Measurements from ENCODE around the gene MYH9.
"Not testable (repeated sequence)": the region's sequence is repeated elsewhere in the genome, so short reads cannot be mapped to it uniquely, and the experiment has no call there.

DNA sequence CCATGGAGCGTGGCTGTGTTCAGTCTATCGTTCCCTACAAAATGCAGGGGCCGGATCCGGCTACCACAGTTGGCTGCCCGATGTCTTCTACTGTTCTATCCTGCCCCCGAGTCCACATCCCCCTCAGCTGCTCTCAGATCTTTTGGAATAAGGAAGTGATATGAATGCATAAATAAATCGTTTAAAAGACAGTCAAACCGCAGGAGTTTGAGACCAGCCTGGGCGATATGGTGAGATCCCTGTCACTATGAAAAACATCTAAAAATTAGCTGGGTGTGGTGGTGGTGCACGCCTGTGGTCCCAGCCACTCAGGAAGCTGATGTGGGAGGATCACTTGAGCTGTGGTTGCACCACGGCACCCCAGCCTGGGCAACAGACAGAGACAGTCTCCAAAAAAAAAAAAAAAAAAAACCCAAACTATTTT, 97.8 kb downstream of the MYH9 start:
- TF ChIP-seq, protein P1, sequence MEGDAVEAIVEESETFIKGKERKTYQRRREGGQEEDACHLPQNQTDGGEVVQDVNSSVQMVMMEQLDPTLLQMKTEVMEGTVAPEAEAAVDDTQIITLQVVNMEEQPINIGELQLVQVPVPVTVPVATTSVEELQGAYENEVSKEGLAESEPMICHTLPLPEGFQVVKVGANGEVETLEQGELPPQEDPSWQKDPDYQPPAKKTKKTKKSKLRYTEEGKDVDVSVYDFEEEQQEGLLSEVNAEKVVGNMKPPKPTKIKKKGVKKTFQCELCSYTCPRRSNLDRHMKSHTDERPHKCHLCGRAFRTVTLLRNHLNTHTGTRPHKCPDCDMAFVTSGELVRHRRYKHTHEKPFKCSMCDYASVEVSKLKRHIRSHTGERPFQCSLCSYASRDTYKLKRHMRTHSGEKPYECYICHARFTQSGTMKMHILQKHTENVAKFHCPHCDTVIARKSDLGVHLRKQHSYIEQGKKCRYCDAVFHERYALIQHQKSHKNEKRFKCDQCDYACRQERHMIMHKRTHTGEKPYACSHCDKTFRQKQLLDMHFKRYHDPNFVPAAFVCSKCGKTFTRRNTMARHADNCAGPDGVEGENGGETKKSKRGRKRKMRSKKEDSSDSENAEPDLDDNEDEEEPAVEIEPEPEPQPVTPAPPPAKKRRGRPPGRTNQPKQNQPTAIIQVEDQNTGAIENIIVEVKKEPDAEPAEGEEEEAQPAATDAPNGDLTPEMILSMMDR (IDR thresholded peaks at IDR 0.05; ENCODE audit: poor library complexity), result not testable (repeated sequence)
- not testable (repeated sequence) for TF ChIP-seq EZH2 (IDR thresholded peaks at IDR 0.05; ENCODE audit: borderline replicate concordance)

Data from hepatocyte (in vitro differentiated cells).